Activated CD4-positive, alpha-beta memory T cell treated with anti-CD3 and anti-CD28 coated beads, Interleukin-2, amount 10 ng/mL, durations not matched to agents 7 days and 5 days (primary cell): ENCODE results near the gene CCSAP. TPM values are rescaled to one million over a fixed set of nuclear protein-coding genes. Genes with fewer than 3 reads are reported as not detected.

Source experiments
- CTCF ChIA-PET: fragments of 350-600 bp; sonication (Branson Sonifier 250); formaldehyde crosslinking; loops from one replicate; lab custom pipeline; 2021; ENCODE audit warnings: antibody characterized with exemption, inconsistent platforms; lab: Charles Lee
- POLR2A ChIA-PET: fragments of 350-600 bp; sonication (Branson Sonifier 250); formaldehyde crosslinking; loops from one replicate; lab custom pipeline; 2021; ENCODE audit warnings: antibody characterized with exemption; lab: Charles Lee
- DNase-seq: peaks from one replicate; pipeline ENCODE4 v3.0.0-alpha.2; 2020
- H3K27ac Mint-ChIP-seq: one replicate; pipeline ENCODE4 v1.8.0; 2021; ENCODE audit warnings: mild to moderate bottlenecking, mixed read lengths
- H3K27me3 Mint-ChIP-seq: one replicate; pipeline ENCODE4 v1.8.0; 2021; ENCODE audit warnings: mixed read lengths
- H3K36me3 Mint-ChIP-seq: one replicate; pipeline ENCODE4 v1.8.0; 2021; ENCODE audit warnings: low read depth, mixed read lengths
- H3K4me1 Mint-ChIP-seq: one replicate; pipeline ENCODE4 v1.8.0; 2021; ENCODE audit warnings: mixed read lengths
- H3K4me3 Mint-ChIP-seq: one replicate; pipeline ENCODE4 v1.8.0; 2021; ENCODE audit warnings: mild to moderate bottlenecking, mixed read lengths
- H3K9me3 Mint-ChIP-seq: one replicate; pipeline ENCODE4 v1.8.0; 2021; ENCODE audit warnings: mixed read lengths
- total RNA-seq, 2 experiments: library from RNA; stranded (reverse); gene quantifications; one replicate each; pipeline ENCODE4 v1.2.3, GENCODE V29; 2021

CCSAP gene
- total RNA-seq, 2 experiments from 2014 or later: 13.1 to 13.4 TPM

DNA sequence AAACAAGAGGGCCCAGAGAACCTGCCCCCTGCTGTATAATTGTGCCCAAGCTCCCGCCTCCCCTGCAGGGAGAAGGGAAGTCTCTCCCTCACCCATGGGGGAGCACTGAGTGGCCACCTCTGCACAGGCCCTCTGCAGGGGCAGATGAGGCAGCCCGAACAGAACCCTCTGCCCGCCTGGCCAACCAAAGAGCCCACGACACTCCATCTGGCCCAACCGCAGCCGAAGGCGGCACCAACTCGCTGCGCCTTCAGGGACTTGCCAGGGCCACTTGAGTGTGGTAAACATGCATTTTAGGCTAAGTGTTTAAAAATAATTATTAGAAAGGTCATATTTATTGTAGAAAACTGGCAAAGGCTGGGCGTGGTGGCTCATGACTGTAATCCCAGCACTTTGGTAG is 34.6 kb upstream of the CCSAP start:
- POLR2A ChIA-PET: no interaction called here
- no peaks in the 10 kb centered on the region for H3K9me3 Mint-ChIP-seq
- CTCF ChIA-PET: no interaction called here
- H3K27ac Mint-ChIP-seq: no peak overlapping the region
- no peaks in the 10 kb centered on the region for H3K4me1 Mint-ChIP-seq
- peaks cover 9% of the 10 kb centered on the region for H3K27me3 Mint-ChIP-seq
- no peak for DNase-seq
- no peak overlapping the region for H3K4me3 Mint-ChIP-seq
- no peaks in the 10 kb centered on the region for H3K36me3 Mint-ChIP-seq

DNA sequence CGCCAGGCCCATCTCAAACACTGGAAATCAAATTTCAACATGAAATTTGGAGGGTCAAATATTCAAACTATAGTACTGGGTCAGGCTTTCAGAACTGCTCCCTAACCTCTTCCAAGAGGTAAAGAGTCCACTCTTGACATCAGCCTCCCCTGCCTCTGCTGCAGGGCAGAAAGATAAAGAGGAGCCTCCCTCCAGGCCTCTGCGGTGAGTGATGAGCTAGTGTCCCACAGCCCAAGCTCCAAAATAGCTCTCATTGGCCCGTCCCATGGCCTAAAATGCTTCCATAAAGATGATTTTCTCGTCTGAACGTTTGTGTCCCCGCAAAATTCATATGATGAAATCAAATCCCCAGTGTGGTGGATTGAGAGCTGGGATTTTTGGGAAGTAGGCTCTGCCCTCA is 33.7 kb upstream of the CCSAP start:
- CTCF ChIA-PET: interaction anchor here (0.7 kb wide), 1 partner anchor 29 kb away, joined by 3 read pairs; no protein-coding TSS in a partner anchor
- no peak for DNase-seq
- Mint-ChIP-seq H3K4me1 (no peaks in the 10 kb centered on the region), H3K9me3 (no peaks in the 10 kb centered on the region), H3K27me3 (peaks cover 10% of the 10 kb centered on the region), H3K27ac (no peak overlapping the region), H3K4me3 (no peak overlapping the region), H3K36me3 (no peaks in the 10 kb centered on the region)
- POLR2A ChIA-PET: no interaction called here

GRCh38 chr1:229374485-229374884 is 31.6 kb upstream of the CCSAP start:
- H3K9me3 Mint-ChIP-seq: no peaks in the 10 kb centered on the region
- no peaks in the 10 kb centered on the region for H3K36me3 Mint-ChIP-seq
- H3K27me3 Mint-ChIP-seq: peaks cover 17% of the 10 kb centered on the region
- ChIA-PET CTCF (interaction anchor here (0.6 kb wide), 1 partner anchor 957 kb away, joined by 3 read pairs; no protein-coding TSS in a partner anchor), POLR2A (no interaction called here)
- H3K27ac Mint-ChIP-seq: no peak overlapping the region
- no peak for DNase-seq
- H3K4me1 Mint-ChIP-seq: no peaks in the 10 kb centered on the region
- no peak overlapping the region for H3K4me3 Mint-ChIP-seq

GRCh38 chr1:229373395-229373794 is 30.5 kb upstream of the CCSAP start:
- ChIA-PET CTCF (no interaction called here), POLR2A (no interaction called here)
- no peaks in the 10 kb centered on the region for H3K36me3 Mint-ChIP-seq
- no peaks in the 10 kb centered on the region for H3K4me1 Mint-ChIP-seq
- H3K9me3 Mint-ChIP-seq: no peaks in the 10 kb centered on the region
- no peak overlapping the region for H3K4me3 Mint-ChIP-seq
- peaks cover 19% of the 10 kb centered on the region for H3K27me3 Mint-ChIP-seq
- no peak for DNase-seq
- no peak overlapping the region for H3K27ac Mint-ChIP-seq

DNA sequence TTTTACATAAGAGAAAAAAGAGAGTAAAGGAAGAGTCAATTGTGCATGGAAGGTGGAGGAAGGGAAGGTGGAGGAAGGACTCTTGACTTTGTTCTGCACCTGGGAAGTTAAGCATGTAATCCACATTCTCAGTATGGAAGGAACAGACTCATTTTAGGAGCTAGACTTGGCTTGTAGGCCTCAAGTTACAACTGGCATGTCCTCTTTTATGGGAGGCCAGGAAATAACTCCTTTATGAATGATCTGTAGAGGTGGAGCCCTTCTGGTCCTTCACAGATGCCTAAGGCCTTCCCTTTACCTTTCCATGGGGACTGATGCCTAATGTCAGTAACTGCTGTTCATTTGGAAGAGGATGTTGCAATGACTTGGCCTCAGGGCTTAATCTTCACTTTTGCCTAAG is 29.4 kb upstream of the CCSAP start:
- Mint-ChIP-seq H3K27me3 (peaks cover 19% of the 10 kb centered on the region), H3K4me1 (no peaks in the 10 kb centered on the region), H3K36me3 (no peaks in the 10 kb centered on the region), H3K4me3 (no peak overlapping the region), H3K9me3 (no peaks in the 10 kb centered on the region), H3K27ac (no peak overlapping the region)
- DNase-seq: no peak
- ChIA-PET CTCF (no interaction called here), POLR2A (no interaction called here)

DNA sequence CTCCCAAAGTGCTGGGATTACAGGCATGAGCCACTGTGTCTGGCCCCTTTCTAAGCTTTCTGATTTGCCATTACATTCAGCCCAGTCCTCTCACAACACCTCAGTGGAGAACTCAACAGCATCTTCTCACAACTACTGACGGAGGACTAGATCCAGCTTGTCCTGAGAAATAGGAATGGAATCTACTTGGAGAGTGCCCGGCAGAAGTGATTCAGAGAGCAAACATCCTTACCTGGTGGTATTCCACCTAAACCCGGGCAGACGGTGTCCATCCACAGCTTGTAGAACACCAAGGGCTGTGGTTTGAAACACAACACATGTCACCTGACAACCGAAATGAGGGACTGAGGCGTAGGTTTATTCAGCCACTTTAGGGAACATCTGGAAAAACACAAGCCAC is 28.8 kb upstream of the CCSAP start:
- ChIA-PET CTCF (no interaction called here), POLR2A (no interaction called here)

GRCh38 chr1:229370601-229371021 is 27.8 kb upstream of the CCSAP start:
- Mint-ChIP-seq H3K27me3 (peaks cover 25% of the 10 kb centered on the region), H3K4me3 (no peak overlapping the region), H3K27ac (no peak overlapping the region), H3K4me1 (no peaks in the 10 kb centered on the region), H3K36me3 (no peaks in the 10 kb centered on the region), H3K9me3 (no peaks in the 10 kb centered on the region)
- ChIA-PET POLR2A (no interaction called here), CTCF (no interaction called here)
- DNase-seq: no peak

More for the DNA sequence above, 28.8 kb upstream of the CCSAP start:
- H3K4me1 Mint-ChIP-seq: no peaks in the 10 kb centered on the region
- H3K27ac Mint-ChIP-seq: no peak overlapping the region
- H3K4me3 Mint-ChIP-seq: no peak overlapping the region
- H3K27me3 Mint-ChIP-seq: peaks cover 19% of the 10 kb centered on the region
- no peak for DNase-seq
- H3K36me3 Mint-ChIP-seq: no peaks in the 10 kb centered on the region
- H3K9me3 Mint-ChIP-seq: no peaks in the 10 kb centered on the region

DNA sequence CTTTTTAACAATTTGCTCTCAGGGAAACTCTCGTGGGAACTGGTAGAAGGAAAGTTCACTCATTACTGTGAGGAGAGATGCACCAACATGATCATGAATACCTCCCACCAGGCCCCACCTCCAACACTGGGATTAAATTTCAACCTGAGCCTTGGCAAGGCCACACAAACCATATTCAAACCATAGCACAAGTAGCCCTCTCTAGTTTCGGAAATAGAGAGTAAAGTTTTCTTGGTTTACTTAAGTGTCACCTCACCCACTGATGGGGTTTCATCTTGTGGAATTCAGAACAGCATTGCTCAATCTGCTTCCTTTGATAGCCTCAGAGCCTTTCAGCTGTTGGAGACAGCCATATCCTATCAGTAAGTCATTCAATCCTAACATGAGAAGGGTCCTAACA is 25.5 kb upstream of the CCSAP start:
- no peaks in the 10 kb centered on the region for H3K36me3 Mint-ChIP-seq
- CTCF ChIA-PET: no interaction called here
- DNase-seq: no peak
- no peaks in the 10 kb centered on the region for H3K4me1 Mint-ChIP-seq
- no peak overlapping the region for H3K4me3 Mint-ChIP-seq
- peaks cover 37% of the 10 kb centered on the region for H3K27me3 Mint-ChIP-seq
- no peaks in the 10 kb centered on the region for H3K9me3 Mint-ChIP-seq
- H3K27ac Mint-ChIP-seq: no peak overlapping the region
- POLR2A ChIA-PET: no interaction called here

DNA sequence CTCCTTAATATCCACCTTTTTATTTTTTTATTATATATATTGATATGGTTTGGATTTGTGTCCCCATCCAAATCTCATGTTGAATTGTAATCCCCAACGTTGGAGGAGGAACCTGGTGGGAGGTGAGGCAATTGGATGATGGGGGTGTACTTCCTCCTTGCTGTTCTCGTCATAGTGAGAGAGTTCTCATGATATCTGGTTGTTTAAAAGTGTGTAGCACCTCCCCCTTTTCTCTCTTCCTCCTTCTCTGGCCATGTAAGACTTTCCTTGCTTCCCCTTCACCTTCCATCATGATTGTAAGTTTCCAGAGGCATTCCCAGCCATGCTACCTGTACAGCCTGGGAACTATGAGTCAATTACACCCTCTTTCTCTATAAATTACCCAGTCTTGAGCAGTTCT is 22.7 kb upstream of the CCSAP start:
- H3K27ac Mint-ChIP-seq: no peak overlapping the region
- H3K4me3 Mint-ChIP-seq: no peak overlapping the region
- no peaks in the 10 kb centered on the region for H3K9me3 Mint-ChIP-seq
- H3K36me3 Mint-ChIP-seq: no peaks in the 10 kb centered on the region
- ChIA-PET POLR2A (no interaction called here), CTCF (no interaction called here)
- H3K27me3 Mint-ChIP-seq: peaks cover 29% of the 10 kb centered on the region
- no peaks in the 10 kb centered on the region for H3K4me1 Mint-ChIP-seq
- DNase-seq: no peak

DNA sequence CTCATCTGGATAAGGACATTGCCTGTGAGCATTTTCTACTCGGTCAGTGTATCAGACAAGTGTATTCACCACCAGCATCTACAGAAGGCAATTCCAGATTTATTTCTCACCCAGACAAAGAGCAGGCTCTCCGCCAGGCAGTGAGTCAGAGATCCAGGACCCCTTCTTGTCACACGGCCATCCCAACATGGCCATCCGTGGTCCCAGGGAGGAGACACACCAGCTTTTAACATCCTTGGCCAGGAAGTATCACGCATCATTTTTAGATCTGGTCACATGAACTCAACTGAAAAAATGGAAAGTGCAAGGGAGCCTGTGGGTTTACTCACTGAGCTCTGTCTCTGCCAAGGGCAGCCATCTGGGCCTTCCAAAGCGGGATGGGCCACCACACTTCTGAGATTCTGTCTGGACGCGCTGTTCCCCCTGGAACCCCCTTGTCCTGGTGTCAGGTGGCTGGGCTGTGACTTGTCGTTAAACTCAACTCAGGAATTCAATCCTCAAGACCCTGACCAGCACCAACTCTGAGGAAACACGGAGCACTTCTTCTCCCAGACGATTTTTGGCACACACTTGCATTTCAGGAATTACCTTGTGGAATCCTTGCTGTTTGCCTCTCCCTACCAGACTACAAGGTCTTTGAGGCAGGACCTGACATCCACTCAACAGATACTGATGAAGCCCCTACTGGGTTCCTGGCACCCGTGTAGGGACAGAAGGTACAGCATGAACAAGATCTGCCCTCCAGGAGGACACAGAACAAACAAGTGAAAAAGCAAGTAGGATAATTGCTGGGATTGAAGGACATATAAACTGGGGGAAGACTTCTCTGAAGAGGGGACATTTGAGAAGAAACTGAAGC is 21.6 kb upstream of the CCSAP start:
- Mint-ChIP-seq H3K9me3 (no peaks in the 10 kb centered on the region), H3K4me1 (no peaks in the 10 kb centered on the region), H3K36me3 (no peaks in the 10 kb centered on the region), H3K27ac (no peak overlapping the region), H3K27me3 (peaks cover 34% of the 10 kb centered on the region), H3K4me3 (no peak overlapping the region)
- CTCF ChIA-PET: no interaction called here
- no peak for DNase-seq
- POLR2A ChIA-PET: no interaction called here

- no peak overlapping the region for H3K27ac Mint-ChIP-seq
These were observed 20.9 kb upstream of the CCSAP start for GRCh38 chr1:229363723-229364122.

DNA sequence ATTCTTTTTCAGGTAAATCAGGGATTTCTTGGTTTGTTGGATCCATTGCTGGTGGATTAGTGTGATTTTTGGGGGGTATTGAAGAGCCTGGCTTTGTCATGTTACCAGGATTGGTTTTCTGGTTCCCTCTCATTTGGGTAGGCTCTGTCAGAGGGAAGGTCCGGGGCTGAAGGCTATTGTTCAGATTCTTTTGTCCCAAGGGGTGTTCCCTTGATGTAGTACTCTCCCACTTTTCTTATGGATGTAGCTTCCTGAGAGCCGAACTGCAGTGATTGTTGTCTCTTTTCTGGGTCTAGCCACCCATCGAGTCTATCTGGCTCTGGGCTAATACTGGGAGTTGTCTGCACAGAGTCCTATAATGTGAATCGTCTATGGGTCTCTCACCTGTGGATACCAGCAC is 17.6 kb upstream of the CCSAP start:
- Mint-ChIP-seq H3K4me3 (no peak overlapping the region), H3K4me1 (no peaks in the 10 kb centered on the region), H3K36me3 (no peaks in the 10 kb centered on the region), H3K9me3 (no peaks in the 10 kb centered on the region), H3K27ac (no peak overlapping the region), H3K27me3 (peaks cover 64% of the 10 kb centered on the region)
- ChIA-PET CTCF (no interaction called here), POLR2A (interaction anchor here (0.8 kb wide), 1 partner anchor 19 kb away, joined by 3 read pairs; no protein-coding TSS in a partner anchor)
- no peak for DNase-seq

More at GRCh38 chr1:229363723-229364122, 20.9 kb upstream of the CCSAP start:
- peaks cover 39% of the 10 kb centered on the region for H3K27me3 Mint-ChIP-seq
- H3K9me3 Mint-ChIP-seq: no peaks in the 10 kb centered on the region
- H3K36me3 Mint-ChIP-seq: no peaks in the 10 kb centered on the region
- no peaks in the 10 kb centered on the region for H3K4me1 Mint-ChIP-seq
- ChIA-PET CTCF (no interaction called here), POLR2A (no interaction called here)
- DNase-seq: no peak
- no peak overlapping the region for H3K4me3 Mint-ChIP-seq

DNA sequence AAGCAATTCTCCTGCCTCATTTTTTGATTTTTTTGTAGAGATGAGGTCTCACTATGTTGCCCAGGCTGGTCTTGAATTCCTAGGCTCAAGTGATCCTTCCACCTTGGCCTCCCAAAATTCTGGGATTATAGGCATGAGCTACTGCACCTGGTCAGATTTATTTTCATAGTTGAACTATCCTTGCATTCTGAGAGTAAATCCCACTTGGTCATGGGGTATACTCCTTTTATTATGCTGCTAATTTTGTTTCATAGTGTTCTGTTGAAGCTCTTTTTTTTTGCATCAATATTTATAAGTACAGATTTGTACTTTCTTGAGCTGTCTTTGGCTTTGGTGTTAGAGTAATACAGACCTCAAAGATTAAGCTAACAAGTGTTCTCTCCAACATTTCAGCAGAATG is 12.8 kb upstream of the CCSAP start:
- CTCF ChIA-PET: no interaction called here
- peaks cover 3% of the 10 kb centered on the region for H3K9me3 Mint-ChIP-seq
- DNase-seq: no peak
- POLR2A ChIA-PET: no interaction called here
- no peak overlapping the region for H3K4me3 Mint-ChIP-seq
- H3K36me3 Mint-ChIP-seq: no peaks in the 10 kb centered on the region
- H3K27me3 Mint-ChIP-seq: peaks cover 80% of the 10 kb centered on the region
- H3K4me1 Mint-ChIP-seq: no peaks in the 10 kb centered on the region
- H3K27ac Mint-ChIP-seq: no peak overlapping the region

- Mint-ChIP-seq H3K27ac (no peak overlapping the region), H3K4me3 (no peak overlapping the region)
These were observed 11.4 kb upstream of the CCSAP start for GRCh38 chr1:229354226-229354625.

More at GRCh38 chr1:229354226-229354625, 11.4 kb upstream of the CCSAP start:
- H3K4me1 Mint-ChIP-seq: no peaks in the 10 kb centered on the region
- DNase-seq: no peak
- POLR2A ChIA-PET: no interaction called here
- H3K36me3 Mint-ChIP-seq: no peaks in the 10 kb centered on the region
- H3K27me3 Mint-ChIP-seq: peaks cover 72% of the 10 kb centered on the region
- CTCF ChIA-PET: no interaction called here
- H3K9me3 Mint-ChIP-seq: peaks cover 3% of the 10 kb centered on the region
